GM21786 (cell line): ENCODE data around the gene POLR2M.

Experiments
- ATAC-seq: cut with Tn5 transposase; IDR thresholded peaks from one replicate; pipeline ENCODE4 v1.9.1; 2021; ENCODE audit not compliant: unreplicated experiment

The POLR2M gene

GRCh38 chr15:57736591-57736990 lies 30.1 kb downstream of the POLR2M start:
- no peak for ATAC-seq

GRCh38 chr15:57738734-57739237 lies 32.3 kb downstream of the POLR2M start:
- ATAC-seq, result no peak

GRCh38 chr15:57740048-57740447 lies 33.5 kb downstream of the POLR2M start:
- ATAC-seq, result no peak

GRCh38 chr15:57741089-57741488 lies 34.6 kb downstream of the POLR2M start:
- ATAC-seq, result no peak

GRCh38 chr15:57743424-57743823 lies 36.9 kb downstream of the POLR2M start:
- no peak for ATAC-seq

GRCh38 chr15:57746786-57747185 lies 40.3 kb downstream of the POLR2M start:
- no peak for ATAC-seq

- no peak for ATAC-seq
These were observed 40.8 kb downstream of the POLR2M start for GRCh38 chr15:57747206-57747896.

GRCh38 chr15:57751177-57751800 lies 44.8 kb downstream of the POLR2M start:
- ATAC-seq, result no peak

GRCh38 chr15:57752436-57752835 lies 45.9 kb downstream of the POLR2M start:
- no peak for ATAC-seq

GRCh38 chr15:57752840-57753239 lies 46.3 kb downstream of the POLR2M start:
- no peak for ATAC-seq

- no peak for ATAC-seq
These were observed 50.0 kb downstream of the POLR2M start for GRCh38 chr15:57756466-57756865.

- ATAC-seq, result no peak
These were observed 52.0 kb downstream of the POLR2M start for GRCh38 chr15:57758560-57758959.

GRCh38 chr15:57761562-57761961 lies 55.0 kb downstream of the POLR2M start:
- ATAC-seq, result no peak

- ATAC-seq, result no peak
These were observed 55.8 kb downstream of the POLR2M start for GRCh38 chr15:57762302-57762701.

GRCh38 chr15:57763176-57763964 lies 56.9 kb downstream of the POLR2M start:
- no peak for ATAC-seq
